Hematopoietic multipotent progenitor cell treated with erythropoietin and hydrocortisone succinate and interleukin-3 and kit ligand, for 8 days (in vitro differentiated cells): ENCODE results near the gene SGCB.
"Not testable (repeated sequence)": the region's sequence is repeated elsewhere in the genome, so short reads cannot be mapped to it uniquely, and the experiment has no call there.

Source experiments
- DNase-seq: peaks from one replicate; pipeline ENCODE4 v3.0.0-alpha.2; 2015

The SGCB gene

GRCh38 chr4:52038103-52038912, at the start of gene SGCB:
SGCB (minus strand) TSS chr4:52038299; CDS start chr4:52038259, 40 bp downstream.
- no peak for DNase-seq

DNA sequence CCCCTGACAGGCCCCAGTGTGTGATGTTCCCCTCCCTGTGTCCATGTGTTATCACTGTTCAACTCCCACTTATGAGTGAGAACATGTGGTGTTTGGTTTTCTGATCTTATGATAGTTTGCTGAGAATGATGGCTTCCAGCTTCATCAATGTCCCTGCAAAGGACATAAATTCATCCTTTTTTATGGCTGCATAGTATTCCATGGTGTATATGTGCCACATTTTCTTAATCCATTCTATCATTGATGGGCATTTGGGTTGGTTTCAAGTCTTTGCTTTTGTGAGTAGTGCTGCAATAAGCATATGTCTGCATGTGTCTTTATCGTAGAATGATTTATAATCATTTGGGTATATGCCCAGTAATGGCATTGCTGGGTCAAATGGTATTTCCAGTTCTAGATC, 48.3 kb upstream of the SGCB start:
- not testable (repeated sequence) for DNase-seq

DNA sequence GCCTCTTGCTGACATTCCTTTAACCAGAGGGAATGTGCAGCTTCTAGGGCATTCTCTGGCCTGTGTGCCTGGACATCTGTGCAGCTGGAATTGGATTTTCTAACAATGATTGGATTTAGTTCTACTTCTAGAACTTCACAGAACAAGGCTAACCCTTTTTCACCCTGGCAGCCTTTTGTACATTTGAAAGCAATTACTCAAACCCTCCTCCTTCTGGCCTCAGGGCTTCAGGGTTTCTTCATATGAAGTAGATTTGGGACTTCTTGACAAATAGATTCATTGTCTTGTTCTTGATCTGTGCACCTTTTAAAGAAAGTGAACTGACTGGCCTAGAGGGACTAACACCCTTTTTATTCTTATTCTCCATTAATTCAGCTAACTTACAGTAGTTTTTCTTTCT, 43.1 kb upstream of the SGCB start:
- no peak for DNase-seq

DNA sequence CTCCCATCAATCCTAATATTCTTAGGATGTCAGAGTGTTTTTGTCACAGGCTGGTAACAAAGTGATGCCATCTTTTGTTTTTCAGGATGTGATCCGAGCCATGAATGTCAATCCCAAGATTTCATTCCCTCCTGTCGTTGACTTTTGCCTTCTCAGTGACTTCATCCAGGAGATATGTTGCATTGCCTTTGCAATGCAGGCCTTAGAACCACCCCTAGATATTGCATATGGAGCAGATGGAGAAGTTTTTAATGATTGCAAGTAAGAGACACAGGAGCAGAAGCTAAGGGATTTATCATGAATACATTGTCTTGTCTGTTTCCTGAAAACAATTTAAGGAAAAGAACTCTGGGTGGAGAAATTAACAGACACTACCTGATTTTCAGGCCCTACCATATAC, 41.6 kb upstream of the SGCB start:
- no peak for DNase-seq

- DNase-seq = no peak
These were observed 38.6 kb upstream of the SGCB start for GRCh38 chr4:52076731-52077130.

GRCh38 chr4:52071791-52072546, 33.9 kb upstream of the SGCB start:
- no peak for DNase-seq

DNA sequence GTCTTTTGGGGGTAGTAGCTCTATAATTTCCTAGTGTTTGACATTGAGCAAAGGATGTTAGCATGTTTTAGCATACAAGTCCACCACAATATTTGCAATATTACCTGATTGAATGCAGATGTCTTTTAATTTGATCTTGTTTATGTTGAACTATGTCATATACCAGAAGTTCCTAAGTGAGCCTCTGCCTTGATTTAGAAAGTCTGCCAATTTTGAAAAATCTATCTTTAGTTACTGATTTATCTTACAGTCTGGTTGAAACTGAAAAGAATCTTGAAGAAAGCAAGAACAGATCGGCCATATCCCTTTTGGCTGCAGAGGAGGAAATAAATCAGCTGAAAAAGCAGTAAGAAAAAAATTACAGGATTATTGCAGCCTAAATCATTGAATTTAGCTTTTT, 31.5 kb upstream of the SGCB start:
- no peak for DNase-seq

DNA sequence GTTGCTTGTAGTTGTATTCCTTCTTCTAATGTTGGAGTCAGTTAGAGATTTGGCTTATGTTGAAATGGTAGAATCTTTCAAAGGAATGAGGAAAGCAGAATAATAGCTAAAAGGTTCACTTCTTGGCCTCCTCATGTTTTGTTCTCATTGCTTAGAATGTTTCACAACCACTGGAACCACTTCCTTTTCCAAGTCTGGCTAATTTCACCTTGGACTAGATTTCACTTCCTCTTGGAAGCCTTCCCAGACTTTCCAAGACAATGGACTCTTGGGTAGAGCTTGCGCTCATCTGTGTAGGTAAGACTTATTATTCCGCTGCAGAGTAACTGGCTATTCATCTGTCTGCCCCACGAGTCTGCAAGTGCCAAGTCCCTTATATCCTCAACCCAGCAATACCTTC, 21.3 kb upstream of the SGCB start:
- DNase-seq = no peak

GRCh38 chr4:52058275-52058674, 20.2 kb upstream of the SGCB start:
- no peak for DNase-seq

GRCh38 chr4:52057196-52057595, 19.1 kb upstream of the SGCB start:
- DNase-seq = no peak

- DNase-seq = no peak
These were observed 16.2 kb upstream of the SGCB start for GRCh38 chr4:52054254-52054653.

- DNase-seq = no peak
These were observed 14.3 kb upstream of the SGCB start for GRCh38 chr4:52052475-52052780.

- DNase-seq = peak; percentile 3
These were observed 13.7 kb upstream of the SGCB start for GRCh38 chr4:52051615-52052474.

GRCh38 chr4:52051213-52051614, 13.1 kb upstream of the SGCB start, which contains the start of gene SPATA18:
SPATA18 (plus strand) TSS chr4:52051304; CDS start chr4:52051705, 401 bp downstream.
- DNase-seq = no peak

DNA sequence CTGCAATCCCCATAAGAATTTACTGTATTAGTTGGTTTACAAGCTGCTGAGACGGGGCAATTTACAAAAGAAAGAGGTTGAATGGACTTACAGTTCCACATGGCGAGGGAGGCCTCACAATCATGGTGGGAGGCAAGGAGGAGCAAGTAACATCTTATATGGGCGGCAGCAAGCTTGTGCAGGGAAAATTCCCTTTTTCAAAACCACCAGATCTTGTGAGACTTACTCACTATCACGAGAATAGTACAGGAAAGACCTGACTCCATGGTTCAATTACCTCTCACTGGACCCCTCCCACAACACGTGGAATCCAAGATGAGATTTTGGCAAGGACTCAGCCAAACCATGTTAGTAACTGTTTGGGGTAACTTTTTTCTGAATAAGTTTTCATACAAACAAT, 11.2 kb upstream of the SGCB start:
- no peak for DNase-seq

DNA sequence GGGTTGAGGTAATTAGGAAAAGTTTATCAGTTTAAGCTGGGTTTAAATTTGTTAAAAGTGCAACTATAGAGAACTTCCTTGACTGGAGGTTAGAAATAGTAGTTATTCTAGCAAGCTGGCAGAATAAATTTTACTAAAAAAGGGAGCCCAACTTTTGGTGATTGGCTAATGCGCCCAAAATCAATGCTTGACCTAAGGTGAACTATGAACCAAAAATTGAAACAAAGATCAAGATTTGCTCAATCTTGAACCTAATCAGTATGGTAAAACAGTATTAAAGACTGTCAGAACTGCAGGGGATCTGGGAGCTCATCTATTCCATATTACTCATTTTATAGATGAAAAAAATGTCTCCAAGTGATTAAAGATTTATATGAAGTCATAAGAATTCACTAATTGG, 6.9 kb upstream of the SGCB start:
- DNase-seq = no peak

- no peak for DNase-seq
These were observed 403 bp downstream of the SGCB start for GRCh38 chr4:52037689-52038102.

DNA sequence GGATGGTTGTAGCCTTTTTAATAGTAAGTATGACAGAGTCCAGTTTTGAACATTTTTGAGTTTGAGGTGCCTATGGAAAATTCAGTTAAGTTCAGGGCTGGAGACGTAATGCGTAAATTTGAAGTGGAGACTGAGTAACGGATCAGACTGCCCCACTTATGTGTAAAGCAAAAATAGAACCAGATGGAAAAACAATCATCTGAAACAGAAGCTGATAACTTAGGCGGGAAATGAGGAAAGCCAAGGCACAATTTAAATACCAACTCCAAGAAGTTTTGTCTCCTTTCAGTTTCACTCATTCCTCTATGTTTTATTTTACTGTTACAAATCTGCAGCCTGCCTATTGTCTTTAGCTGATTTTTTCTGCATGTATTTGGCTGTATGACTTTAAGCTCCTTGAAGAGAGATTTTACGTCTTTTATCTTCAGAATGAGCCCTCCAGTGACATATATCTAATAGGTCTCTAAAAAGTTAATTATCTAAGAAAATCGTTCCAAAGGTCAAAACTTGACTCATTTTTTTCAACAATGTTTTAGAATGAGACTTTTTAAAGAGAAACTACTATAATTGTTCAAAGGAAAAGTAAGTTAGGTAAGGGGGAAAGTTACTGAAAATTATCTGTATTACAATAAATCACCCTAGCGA, 1.1 kb downstream of the SGCB start:
- DNase-seq = no peak

- no peak for DNase-seq
These were observed 2.9 kb downstream of the SGCB start for GRCh38 chr4:52035190-52035589.

GRCh38 chr4:52032005-52032404, 6.1 kb downstream of the SGCB start:
- DNase-seq = no peak

- no peak for DNase-seq
These were observed 9.1 kb downstream of the SGCB start for GRCh38 chr4:52028970-52029369.

- no peak for DNase-seq
These were observed 18.0 kb downstream of the SGCB start, which contains the start of gene LRRC66 for GRCh38 chr4:52019936-52020657. LRRC66 (minus strand) TSS chr4:52020363; CDS start chr4:52017613, 2,750 bp downstream.
